ENCODE results near the gene YIF1A. TPM values are rescaled to one million over a fixed set of nuclear protein-coding genes. Genes with fewer than 3 reads are reported as not detected.
A peak's percentile ranks its signal among the peaks of the same experiment; 100 is the strongest.
"Not testable (repeated sequence)": the region's sequence is repeated elsewhere in the genome, so short reads cannot be mapped to it uniquely, and the experiment has no call there.

The YIF1A gene
- total RNA-seq, 4 donors from 2014 or later, result 77.7 to 168 (median 118) TPM

DNA sequence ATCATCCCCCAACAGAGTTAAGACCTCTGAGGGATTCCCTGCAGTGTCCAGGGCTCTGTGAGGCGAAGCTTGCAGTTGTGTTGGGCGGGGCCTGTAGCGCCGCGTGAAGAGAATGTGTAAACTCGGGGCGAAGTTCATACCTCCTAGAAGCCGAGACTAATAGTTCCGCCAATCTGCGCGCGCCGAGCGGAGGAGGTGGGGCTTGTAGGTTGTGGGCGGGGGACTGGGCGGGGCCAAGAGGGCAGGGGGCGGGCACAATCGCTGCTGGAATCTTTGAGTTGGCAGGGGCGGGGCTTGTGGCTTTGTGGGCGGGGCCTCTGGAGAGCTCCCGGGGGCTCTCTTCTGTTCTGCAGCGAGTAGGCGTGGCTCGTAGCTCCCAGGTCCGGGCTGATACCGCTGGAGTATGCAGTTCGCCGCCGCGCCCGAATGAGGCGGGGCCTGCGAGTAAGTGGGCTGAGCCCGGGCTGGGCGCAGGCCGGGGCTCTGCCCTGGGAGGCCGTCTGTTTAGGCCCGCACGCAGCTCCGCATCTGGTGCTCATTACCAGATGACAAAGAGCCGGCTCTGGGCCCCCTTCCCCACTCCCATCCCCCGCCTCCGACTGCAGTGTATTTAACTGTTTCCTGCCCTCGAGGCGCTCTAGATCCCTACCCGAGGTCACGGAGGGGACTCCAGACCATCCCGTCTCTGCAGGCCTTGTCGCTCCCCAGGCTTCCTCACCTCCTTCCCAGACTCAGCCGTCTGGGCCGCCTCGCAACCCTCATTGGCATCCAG, 23.8 kb upstream of the YIF1A start:
- TF ChIP-seq, protein P1, sequence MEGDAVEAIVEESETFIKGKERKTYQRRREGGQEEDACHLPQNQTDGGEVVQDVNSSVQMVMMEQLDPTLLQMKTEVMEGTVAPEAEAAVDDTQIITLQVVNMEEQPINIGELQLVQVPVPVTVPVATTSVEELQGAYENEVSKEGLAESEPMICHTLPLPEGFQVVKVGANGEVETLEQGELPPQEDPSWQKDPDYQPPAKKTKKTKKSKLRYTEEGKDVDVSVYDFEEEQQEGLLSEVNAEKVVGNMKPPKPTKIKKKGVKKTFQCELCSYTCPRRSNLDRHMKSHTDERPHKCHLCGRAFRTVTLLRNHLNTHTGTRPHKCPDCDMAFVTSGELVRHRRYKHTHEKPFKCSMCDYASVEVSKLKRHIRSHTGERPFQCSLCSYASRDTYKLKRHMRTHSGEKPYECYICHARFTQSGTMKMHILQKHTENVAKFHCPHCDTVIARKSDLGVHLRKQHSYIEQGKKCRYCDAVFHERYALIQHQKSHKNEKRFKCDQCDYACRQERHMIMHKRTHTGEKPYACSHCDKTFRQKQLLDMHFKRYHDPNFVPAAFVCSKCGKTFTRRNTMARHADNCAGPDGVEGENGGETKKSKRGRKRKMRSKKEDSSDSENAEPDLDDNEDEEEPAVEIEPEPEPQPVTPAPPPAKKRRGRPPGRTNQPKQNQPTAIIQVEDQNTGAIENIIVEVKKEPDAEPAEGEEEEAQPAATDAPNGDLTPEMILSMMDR (IDR thresholded peaks at IDR 0.05), result no peak
- TF ChIP-seq POLR2A (IDR thresholded peaks at IDR 0.05), result peak in 1 of 2 donors; percentile 35
- H3K27ac ChIP-seq, result peak overlapping the region; percentile 73 to 76 (median 76)
- 8 to 14% methylated on average over 14 to 22 of the region's 52 CpGs for WGBS, 2 donors
- peak overlapping the region in 2 of 3 donors; percentile 11 to 21 for H3K4me3 ChIP-seq (replicated peaks in 1 of 3)
- no peaks in the 10 kb centered on the region for H3K9me3 ChIP-seq
- H3K4me1 ChIP-seq, result peaks cover 6 to 24% of the 10 kb centered on the region in 2 donors
- no peaks in the 10 kb centered on the region for H3K36me3 ChIP-seq
- peaks cover 3% of the 10 kb centered on the region for H3K27me3 ChIP-seq
- intact Hi-C loops (cut with DNase I), result no loop called here
- peak; percentile 94 to 96 for DNase-seq

DNA sequence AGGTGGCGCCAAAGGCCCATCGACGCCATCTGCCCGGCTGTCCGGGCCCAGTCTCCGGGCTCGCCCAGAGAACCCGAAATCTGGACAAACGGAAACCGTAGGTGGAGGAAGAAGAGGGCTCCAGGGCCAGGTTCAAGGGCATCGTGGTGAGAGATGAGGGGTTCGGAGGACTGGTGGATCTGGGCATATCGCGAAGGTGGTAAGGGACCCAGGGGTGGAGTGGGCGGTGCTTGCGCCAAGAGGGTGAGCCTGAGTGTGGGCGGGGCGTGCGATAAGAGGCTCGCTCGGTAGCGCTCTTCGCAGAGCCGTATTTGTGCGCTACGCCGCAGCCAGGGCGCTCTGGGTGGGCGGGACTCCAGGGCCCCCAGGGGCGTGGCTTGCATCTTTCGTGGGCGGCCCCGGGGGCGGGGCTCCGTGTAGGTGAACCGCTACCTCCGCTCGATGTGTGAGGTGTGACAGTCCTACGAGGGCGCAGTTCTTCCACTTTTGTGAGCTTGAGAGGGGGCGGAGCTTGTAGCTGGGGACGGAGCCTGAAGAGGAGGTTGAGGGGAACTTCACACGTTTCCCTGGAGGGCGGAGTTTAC, 23.1 kb upstream of the YIF1A start:
- peak overlapping the region; percentile 52 to 76 (median 73) for H3K27ac ChIP-seq
- no peaks in the 10 kb centered on the region for H3K36me3 ChIP-seq
- H3K4me1 ChIP-seq, result peaks cover 6 to 17% of the 10 kb centered on the region in 2 donors
- H3K4me3 ChIP-seq (replicated peaks in 1 of 3), result peak overlapping the region in 2 of 3 donors; percentile 11 to 21
- H3K27me3 ChIP-seq, result peaks cover 3% of the 10 kb centered on the region
- TF ChIP-seq POLR2A (IDR thresholded peaks at IDR 0.05), result peak in 1 of 2 donors; percentile 60
- TF ChIP-seq, protein P1 (IDR thresholded peaks at IDR 0.05), result peak; percentile 42 to 89 (median 78)
- 1% methylated on average over 21 to 25 of the region's 44 CpGs for WGBS, 2 donors
- no peaks in the 10 kb centered on the region for H3K9me3 ChIP-seq
- intact Hi-C loops (cut with DNase I), result no loop called here
- peak; percentile 87 to 93 for DNase-seq

DNA sequence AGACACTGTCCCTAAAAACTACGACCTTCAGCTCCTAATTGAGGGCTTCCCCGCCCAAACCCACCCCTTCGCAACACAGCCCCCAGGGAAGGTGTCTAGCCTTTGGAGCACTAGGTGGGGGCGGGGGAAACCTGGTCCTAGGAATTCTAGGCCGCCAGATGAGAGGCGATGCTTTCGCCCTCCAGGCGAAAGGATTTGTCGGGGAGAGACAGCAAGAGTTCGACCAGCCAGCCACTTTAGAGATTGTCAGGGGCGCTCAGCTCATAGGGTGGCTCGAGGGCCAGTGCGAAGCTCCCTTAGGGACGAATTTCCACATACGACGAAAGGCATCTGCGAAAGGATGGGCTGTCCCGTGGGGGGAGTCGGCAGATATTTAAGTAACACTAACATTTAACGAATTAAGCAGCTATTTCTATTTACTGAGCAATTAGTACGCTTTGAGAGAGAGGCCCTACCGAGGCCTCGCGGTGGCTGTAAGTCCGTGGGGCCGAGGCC, 22.6 kb upstream of the YIF1A start:
- TF ChIP-seq POLR2A (IDR thresholded peaks at IDR 0.05), result no peak
- TF ChIP-seq, protein P1 (IDR thresholded peaks at IDR 0.05), result no peak
- peaks cover 3% of the 10 kb centered on the region for H3K27me3 ChIP-seq
- H3K36me3 ChIP-seq, result no peaks in the 10 kb centered on the region
- H3K9me3 ChIP-seq, result no peaks in the 10 kb centered on the region
- no peak for DNase-seq
- H3K4me3 ChIP-seq (replicated peaks in 1 of 3), result peak overlapping the region in 1 of 3 donors; percentile 21
- peak overlapping the region; percentile 52 to 76 (median 73) for H3K27ac ChIP-seq
- intact Hi-C loops (cut with DNase I), result no loop called here
- WGBS, 2 donors, result 28% methylated on average over 25 of the region's 26 CpGs
- peaks cover 6 to 12% of the 10 kb centered on the region in 2 donors for H3K4me1 ChIP-seq

DNA sequence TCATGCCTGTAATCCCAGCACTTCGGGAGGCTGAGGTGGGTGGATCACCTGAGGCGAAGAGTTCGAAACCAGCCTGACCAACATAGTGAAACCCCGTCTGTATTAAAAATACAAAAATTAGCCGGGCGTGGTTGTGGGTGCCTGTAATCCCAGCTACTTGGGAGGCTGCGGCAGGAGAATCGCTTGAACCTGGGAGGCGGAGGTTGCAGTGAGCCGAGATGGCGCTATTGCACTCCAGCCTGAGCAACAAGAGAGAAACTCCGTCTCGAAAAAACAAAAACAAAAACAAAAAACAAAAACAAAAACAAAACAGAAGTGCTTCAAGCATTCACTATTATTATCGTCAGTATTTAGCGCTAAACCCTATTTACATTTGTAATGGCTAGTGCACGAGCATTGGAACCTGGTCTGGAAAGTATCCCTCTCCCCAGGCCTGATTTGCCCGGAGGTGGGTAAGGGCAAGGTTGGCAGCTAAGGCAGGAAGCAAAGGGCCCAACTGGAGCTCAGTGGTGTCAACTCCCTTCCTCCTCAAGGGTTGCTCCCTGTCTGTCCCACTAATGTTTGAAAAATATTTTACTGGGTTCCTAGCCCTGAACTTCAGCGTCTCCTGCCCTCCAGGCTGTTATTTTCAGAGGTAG, 22.0 kb upstream of the YIF1A start:
- intact Hi-C loops (cut with DNase I), result not testable (repeated sequence)

DNA sequence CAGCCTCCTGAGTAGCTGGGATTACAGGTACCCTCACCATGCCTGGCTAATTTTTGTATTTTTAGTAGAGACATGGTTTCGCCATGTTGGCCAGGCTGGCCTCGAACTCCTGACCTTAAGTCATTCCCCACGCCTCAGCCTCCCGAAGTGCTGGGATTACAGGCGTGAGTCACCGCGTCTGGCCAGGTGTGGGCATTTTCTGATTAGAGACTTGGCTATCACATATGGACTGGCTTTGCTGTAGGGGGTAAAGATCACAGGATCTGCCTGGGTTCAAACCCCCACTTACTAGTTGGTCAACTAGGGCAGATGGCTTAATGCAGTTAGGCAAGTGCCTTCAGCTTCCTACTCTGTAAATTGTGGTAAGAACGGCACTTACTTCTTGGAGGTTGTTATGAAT, 21.4 kb upstream of the YIF1A start:
- H3K4me1 ChIP-seq, result peaks cover 6 to 12% of the 10 kb centered on the region in 2 donors
- H3K27me3 ChIP-seq, result no peaks in the 10 kb centered on the region
- intact Hi-C loops (cut with DNase I), result no loop called here
- TF ChIP-seq POLR2A (IDR thresholded peaks at IDR 0.05), result no peak
- DNase-seq, result no peak
- WGBS, 2 donors, result 90 to 92% methylated on average over 8 of the region's 8 CpGs
- no peak overlapping the region for H3K27ac ChIP-seq
- H3K9me3 ChIP-seq, result no peaks in the 10 kb centered on the region
- no peaks in the 10 kb centered on the region for H3K36me3 ChIP-seq
- no peak overlapping the region for H3K4me3 ChIP-seq (replicated peaks in 1 of 3)

More for the DNA sequence above, 22.0 kb upstream of the YIF1A start:
- not testable (repeated sequence) for DNase-seq; H3K36me3 ChIP-seq; H3K9me3 ChIP-seq; H3K27ac ChIP-seq; H3K27me3 ChIP-seq; H3K4me3 ChIP-seq (replicated peaks in 1 of 3)
- WGBS, 2 donors, result 79 to 81% methylated on average over 18 of the region's 18 CpGs
- peaks cover 6 to 12% of the 10 kb centered on the region in 2 donors for H3K4me1 ChIP-seq
